LNCaP clone FGC (cell line): Measurements from ENCODE around the gene SP7.

Experiments used
- DNase-seq: peaks from one replicate; pipeline ENCODE4 v3.0.0-alpha.2; 2011; ENCODE audit warnings: low read depth
- H3K4me3 ChIP-seq: 2 replicates; pipeline ENCODE4 v1.5.1; 2011; ENCODE audit warnings: mild to moderate bottlenecking, low read depth, low read length, control low read depth
- CTCF ChIP-seq: IDR thresholded peaks from 2 replicates; pipeline ENCODE4 v1.5.1; 2012; ENCODE audit warnings: mild to moderate bottlenecking; ENCODE audit not compliant: control insufficient read depth, insufficient read depth; ENCODE audit errors: extremely low read depth

The SP7 gene

GRCh38 chr12:53320352-53321195 is 15.6 kb downstream of the SP7 start:
- DNase-seq: no peak
- H3K4me3 ChIP-seq: peak overlapping the region; percentile 78
- TF ChIP-seq CTCF: no peak

GRCh38 chr12:53313996-53314395 is 22.2 kb downstream of the SP7 start:
- H3K4me3 ChIP-seq: no peak overlapping the region
- no peak for DNase-seq
- TF ChIP-seq CTCF: no peak

- TF ChIP-seq CTCF: no peak
- DNase-seq: no peak
- H3K4me3 ChIP-seq: no peak overlapping the region
Observed at GRCh38 chr12:53308276-53308675, 27.9 kb downstream of the SP7 start.

- TF ChIP-seq CTCF: no peak
- DNase-seq: no peak
- H3K4me3 ChIP-seq: no peak overlapping the region
Observed at GRCh38 chr12:53306826-53307225, 29.3 kb downstream of the SP7 start.

- DNase-seq: no peak
- TF ChIP-seq CTCF: no peak
- no peak overlapping the region for H3K4me3 ChIP-seq
Observed at GRCh38 chr12:53302903-53303302, 33.3 kb downstream of the SP7 start.

GRCh38 chr12:53300187-53300586 is 36.0 kb downstream of the SP7 start:
- no peak for DNase-seq
- peak overlapping the region; percentile 91 for H3K4me3 ChIP-seq
- TF ChIP-seq CTCF: no peak
